Aorta (tissue), 5 donors: ENCODE results near the gene ANKFN1. TPM values are rescaled to one million over a fixed set of nuclear protein-coding genes. Genes with fewer than 3 reads are reported as not detected.

Experiments used
- ATAC-seq: fragments of 200-7000 bp; cut with Tn5 transposase; one replicate; pipeline ENCODE4 v1.9.1; 2022; ENCODE audit warnings: moderate library complexity; ENCODE audit not compliant: low FRiP score
- DNase-seq, 2 donors: peaks; one replicate each; pipeline ENCODE4 v3.0.0-alpha.2; 2020
- H3K27ac ChIP-seq, 2 donors: one replicate each; pipeline ENCODE4 v1.5.1; 2013; ENCODE audit warnings: low read length in 2 of 2, mild to moderate bottlenecking in 2 of 2, moderate library complexity in 2 of 2, control low read depth in 1 of 2, inconsistent platforms in 1 of 2, low read depth in 1 of 2
- H3K27me3 ChIP-seq, 2 donors: one replicate each; pipeline ENCODE4 v1.6.1; 2013; ENCODE audit warnings: control low read depth in 1 of 2, low read length in 1 of 2, mild to moderate bottlenecking in 1 of 2, moderate library complexity in 1 of 2; ENCODE audit not compliant: insufficient read depth in 2 of 2, control insufficient read depth in 1 of 2
- H3K36me3 ChIP-seq, 2 donors: one replicate each; pipeline ENCODE4 v1.6.1; 2013; ENCODE audit warnings: control low read depth in 1 of 2, low read length in 1 of 2, mild to moderate bottlenecking in 1 of 2; ENCODE audit not compliant: insufficient read depth in 2 of 2, control insufficient read depth in 1 of 2
- H3K4me1 ChIP-seq, 2 donors: one replicate each; pipeline ENCODE4 v1.6.1; 2013; ENCODE audit warnings: low read length in 2 of 2, control low read depth in 1 of 2, mild to moderate bottlenecking in 1 of 2, moderate library complexity in 1 of 2; ENCODE audit not compliant: insufficient read depth in 2 of 2, control insufficient read depth in 1 of 2
- H3K4me3 ChIP-seq, 2 donors: one replicate each; pipeline ENCODE4 v1.5.1; 2013; ENCODE audit warnings: low read length in 2 of 2, control low read depth in 1 of 2, mild to moderate bottlenecking in 1 of 2
- H3K9me3 ChIP-seq: one replicate; pipeline ENCODE4 v1.6.1; 2013; ENCODE audit warnings: mild to moderate bottlenecking, low read length; ENCODE audit not compliant: control insufficient read depth
- WGBS, 2 donors: extraction: QIAGEN DNeasy Blood & Tissue Kit; methylation state at CpG; one replicate each; pipeline ENCODE4 v1.1.7; 2013; 5-methylcytosine and 5-hydroxymethylcytosine counted together
- intact Hi-C, 2 donors: fragments of 100-400 bp; cut with DNase I; formaldehyde crosslinking; loops; one replicate each; pipeline versions ENCODE4 v1.14.2 to v1.15.0; 2022
- long read RNA-seq, 2 donors: library from polyadenylated mRNA; unstranded; transcript quantifications; one replicate each; pipeline ENCODE4 v2.0.0, GENCODE V29; 2020 to 2021
- polyA plus RNA-seq, 2 donors: library from polyadenylated mRNA; stranded (reverse); fragments of 200-250 nt; gene quantifications; one replicate each; pipeline ENCODE4 v1.2.3, GENCODE V29; 2013
- total RNA-seq, 2 donors: library from RNA; stranded (reverse); fragmentation: NEBNext Ultra II Directional; extraction: Animal tissue kit (Norgen Biotek cat#: 25700); gene quantifications; one replicate each; pipeline ENCODE4 v1.2.1, GENCODE V29; 2021
- donor health status: healthy with polysubstance abuse.
- donor health status: Bipolar disorder and iron deficiency.
- donor health status: DM: no; HTN: no; CAD: no.
- donor health status: DM: no; HTN: no; CAD: no.
- donor health status: DM: yes; HTN: yes; CAD: no.

ANKFN1 gene
- total RNA-seq (under 1 TPM; 0.26 to 0.99 TPM), polyA plus RNA-seq (under 1 TPM in 1 of 2 donors, not detected in 1; 0.15 TPM)
- long read RNA-seq, donor 1 = 0 reads
- long read RNA-seq, donor 2, partial matches to known transcripts = 0 of 1 reads
- long read RNA-seq, donor 2, other reads (novel, unspliced or antisense) = 1 of 1 reads

GRCh38 chr17:56152874-56153602 is at the start of gene ANKFN1:
TSS of gene ANKFN1 (plus strand) at chr17:56153475. CDS start at chr17:56212668, 59,193 bp downstream.
- H3K27ac ChIP-seq = no peak within 1 kb of the TSS
- DNase-seq = no peak
- ATAC-seq = no peak
- intact Hi-C loops = no loop called here
- no peaks in the 10 kb centered on the region for H3K9me3 ChIP-seq
- H3K36me3 ChIP-seq = no peaks in the 10 kb centered on the region
- no peak within 1 kb of the TSS for H3K4me3 ChIP-seq
- peaks cover 0 to 4% of the 10 kb centered on the region in 2 donors for H3K27me3 ChIP-seq
- H3K4me1 ChIP-seq = no peaks in the 10 kb centered on the region
- WGBS, 2 donors = 72 to 74% methylated on average over 11 of the region's 11 CpGs

- ATAC-seq = no peak
These were observed 44.4 kb upstream of the ANKFN1 start for GRCh38 chr17:56108811-56109284.

GRCh38 chr17:56109836-56110235 is 43.4 kb upstream of the ANKFN1 start:
- WGBS, 2 donors = 78 to 80% methylated on average over 3 of the region's 3 CpGs
- Histone ChIP-seq H3K4me3 (no peak overlapping the region), H3K9me3 (peaks cover 1% of the 10 kb centered on the region), H3K4me1 (no peaks in the 10 kb centered on the region), H3K27ac (no peak overlapping the region), H3K36me3 (no peaks in the 10 kb centered on the region), H3K27me3 (no peaks in the 10 kb centered on the region)
- ATAC-seq (no peak), DNase-seq (no peak)
- intact Hi-C loops = no loop called here

More at GRCh38 chr17:56108811-56109284, 44.4 kb upstream of the ANKFN1 start:
- no peaks in the 10 kb centered on the region for H3K27me3 ChIP-seq
- no peak for DNase-seq
- intact Hi-C loops = no loop called here
- H3K9me3 ChIP-seq = peaks cover 1% of the 10 kb centered on the region
- 77% methylated on average over 2 of the region's 2 CpGs for WGBS, 2 donors
- no peaks in the 10 kb centered on the region for H3K36me3 ChIP-seq
- no peaks in the 10 kb centered on the region for H3K4me1 ChIP-seq
- H3K27ac ChIP-seq = no peak overlapping the region
- H3K4me3 ChIP-seq = no peak overlapping the region

GRCh38 chr17:56110463-56111135 is 42.7 kb upstream of the ANKFN1 start:
- no peak for ATAC-seq
- 82 to 89% methylated on average over 4 of the region's 4 CpGs for WGBS, 2 donors
- Histone ChIP-seq H3K27ac (no peak overlapping the region), H3K36me3 (no peaks in the 10 kb centered on the region), H3K27me3 (no peaks in the 10 kb centered on the region), H3K9me3 (peaks cover 1% of the 10 kb centered on the region), H3K4me3 (no peak overlapping the region), H3K4me1 (no peaks in the 10 kb centered on the region)
- no peak for DNase-seq
- intact Hi-C loops = no loop called here

DNA sequence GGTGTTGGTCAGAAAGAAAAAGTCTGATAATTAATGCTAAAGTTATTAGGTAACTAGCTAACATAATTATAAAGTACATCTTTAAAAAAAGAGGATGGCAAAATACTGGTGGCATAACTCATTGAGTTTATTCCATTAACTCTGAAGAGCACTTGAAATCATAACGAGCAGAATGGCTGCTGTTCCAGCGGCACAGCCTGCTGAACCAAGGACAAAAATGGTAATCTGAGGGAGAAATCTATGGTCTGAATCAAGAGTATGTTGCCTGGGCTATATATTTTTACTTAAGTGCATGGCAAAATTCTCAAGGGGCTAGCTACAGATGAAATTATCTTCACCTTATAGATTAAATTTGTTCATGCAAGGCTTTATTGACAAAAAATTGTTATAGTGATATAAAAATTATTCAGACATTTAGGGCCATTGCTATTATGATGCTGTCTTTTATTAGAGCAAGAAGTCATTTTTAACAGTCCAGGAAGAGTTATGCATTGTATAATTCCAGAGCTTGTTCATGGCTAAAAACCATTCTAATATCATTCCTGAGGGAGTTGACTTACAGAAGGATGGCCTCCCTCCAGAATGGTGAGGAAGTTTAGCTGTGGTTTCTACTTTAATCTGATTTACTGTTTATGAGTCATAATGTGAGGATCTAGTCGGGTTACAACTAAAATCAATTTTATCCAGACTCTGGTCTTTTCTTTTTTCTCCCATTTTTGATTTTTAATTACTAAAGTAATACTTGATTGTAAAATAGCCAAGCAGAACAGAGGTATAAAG is 41.4 kb upstream of the ANKFN1 start:
- H3K27me3 ChIP-seq = no peaks in the 10 kb centered on the region
- DNase-seq (no peak), ATAC-seq (no peak)
- no peaks in the 10 kb centered on the region for H3K36me3 ChIP-seq
- intact Hi-C loops = no loop called here
- no peak overlapping the region for H3K27ac ChIP-seq
- no peaks in the 10 kb centered on the region for H3K4me1 ChIP-seq
- H3K9me3 ChIP-seq = peaks cover 1% of the 10 kb centered on the region
- WGBS, 2 donors = 46 to 54% methylated on average over 3 of the region's 3 CpGs
- no peak overlapping the region for H3K4me3 ChIP-seq

DNA sequence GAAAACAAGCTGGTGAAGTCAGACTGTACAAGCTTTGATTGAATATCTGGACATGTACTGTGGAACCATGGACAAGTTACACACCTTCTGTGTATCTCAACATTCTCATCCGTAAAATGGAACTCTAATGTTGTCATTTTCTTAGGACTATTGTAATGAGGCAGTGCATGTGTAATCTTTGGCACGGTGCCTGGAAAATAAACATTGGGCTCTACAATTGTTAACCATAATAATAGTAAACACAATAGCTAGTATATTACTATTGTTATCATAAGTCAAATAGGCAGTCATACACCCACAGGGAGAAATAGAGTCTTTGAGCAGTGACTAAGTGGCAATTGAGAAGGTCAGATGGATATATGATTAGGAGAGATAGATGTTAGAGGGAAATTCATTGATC is 39.8 kb upstream of the ANKFN1 start:
- Histone ChIP-seq H3K27me3 (no peaks in the 10 kb centered on the region), H3K9me3 (peaks cover 1% of the 10 kb centered on the region), H3K36me3 (no peaks in the 10 kb centered on the region), H3K4me3 (no peak overlapping the region), H3K27ac (no peak overlapping the region), H3K4me1 (no peaks in the 10 kb centered on the region)
- DNase-seq = no peak
- no peak for ATAC-seq
- 47 to 59% methylated on average over 2 of the region's 2 CpGs for whole genome bisulfite sequencing, 2 donors
- intact Hi-C loops = no loop called here

DNA sequence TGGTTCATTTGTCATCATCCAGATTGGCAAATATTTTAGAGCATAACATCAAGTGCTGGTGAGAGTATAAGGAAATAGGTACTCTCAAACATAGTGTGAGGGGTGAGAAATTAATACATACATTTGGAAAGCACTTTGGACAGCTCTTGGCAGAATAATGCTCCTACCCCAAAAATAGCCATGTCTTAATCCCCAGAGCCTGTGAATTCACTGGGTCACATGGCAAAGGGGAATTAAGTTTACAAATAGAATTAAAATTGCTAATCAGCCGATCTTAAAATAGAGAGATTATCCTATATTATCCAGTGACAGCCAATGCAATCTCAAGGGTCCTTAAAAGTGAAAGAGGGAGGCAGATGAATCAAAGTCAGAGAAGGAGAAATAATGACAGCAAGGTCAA is 38.8 kb upstream of the ANKFN1 start:
- ATAC-seq (no peak), DNase-seq (no peak)
- Histone ChIP-seq H3K4me1 (no peaks in the 10 kb centered on the region), H3K36me3 (no peaks in the 10 kb centered on the region), H3K9me3 (peaks cover 1% of the 10 kb centered on the region), H3K27me3 (no peaks in the 10 kb centered on the region), H3K27ac (no peak overlapping the region), H3K4me3 (no peak overlapping the region)
- intact Hi-C loops = no loop called here
- WGBS, 2 donors = 43 to 56% methylated on average over 1 of the region's 1 CpG

GRCh38 chr17:56119191-56119590 is 34.1 kb upstream of the ANKFN1 start:
- ATAC-seq (no peak), DNase-seq (no peak)
- H3K27me3 ChIP-seq = no peaks in the 10 kb centered on the region
- intact Hi-C loops = no loop called here
- no peak overlapping the region for H3K4me3 ChIP-seq
- no peaks in the 10 kb centered on the region for H3K4me1 ChIP-seq
- H3K27ac ChIP-seq = no peak overlapping the region
- WGBS, 2 donors = 46 to 47% methylated on average over 2 of the region's 2 CpGs
- no peaks in the 10 kb centered on the region for H3K36me3 ChIP-seq
- no peaks in the 10 kb centered on the region for H3K9me3 ChIP-seq
